Vagina (tissue), 2 donors: ENCODE results near the gene RGS6.

ENCODE experiments used
- POLR2A ChIP-seq, 2 donors: fragments of 450-650 bp; IDR thresholded peaks; one replicate each; pipeline ENCODE4 v1.6.1; 2017; ENCODE audit warnings: antibody characterized with exemption in 2 of 2, mild to moderate bottlenecking in 2 of 2, moderate library complexity in 2 of 2
- POLR2AphosphoS5 ChIP-seq, 2 donors: sonication (generic); formaldehyde crosslinking; IDR thresholded peaks; one replicate each; pipeline ENCODE4 v1.9.0; 2017; ENCODE audit warnings: antibody characterized with exemption in 2 of 2, mild to moderate bottlenecking in 2 of 2, low read depth in 1 of 2; ENCODE audit not compliant: insufficient read depth in 1 of 2
- TF ChIP-seq, protein P1 (sequence below), 3 experiments: fragments of 450-650 bp in 2 of 3; fragments of 200-600 bp in 1 of 3; sonication (generic) in 1 of 3; IDR thresholded peaks; one replicate each; pipeline ENCODE4 v1.5.1; 2017 to 2019; ENCODE audit warnings: antibody characterized with exemption in 3 of 3, mild to moderate bottlenecking in 2 of 3, moderate library complexity in 2 of 3

DNA sequence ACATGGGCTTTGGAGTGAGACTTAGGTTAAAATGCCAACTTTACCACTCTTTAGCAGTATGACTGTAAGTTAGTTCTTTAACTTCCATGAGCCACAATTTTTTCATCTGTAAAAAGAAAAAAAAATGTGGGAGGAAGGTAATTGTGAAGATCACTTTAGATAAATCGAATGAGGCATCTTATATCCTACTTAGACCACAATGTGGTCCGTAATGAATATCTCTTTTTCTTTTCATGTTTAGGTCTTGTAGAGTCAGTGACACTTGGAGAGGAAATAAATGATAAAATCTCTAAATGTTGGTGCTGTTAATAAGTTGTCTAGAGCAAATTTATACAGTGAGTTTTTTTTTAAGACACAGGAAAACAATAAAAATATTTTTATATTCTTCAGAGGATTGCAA lies 34.3 kb downstream of the RGS6 start:
- TF ChIP-seq, protein P1, sequence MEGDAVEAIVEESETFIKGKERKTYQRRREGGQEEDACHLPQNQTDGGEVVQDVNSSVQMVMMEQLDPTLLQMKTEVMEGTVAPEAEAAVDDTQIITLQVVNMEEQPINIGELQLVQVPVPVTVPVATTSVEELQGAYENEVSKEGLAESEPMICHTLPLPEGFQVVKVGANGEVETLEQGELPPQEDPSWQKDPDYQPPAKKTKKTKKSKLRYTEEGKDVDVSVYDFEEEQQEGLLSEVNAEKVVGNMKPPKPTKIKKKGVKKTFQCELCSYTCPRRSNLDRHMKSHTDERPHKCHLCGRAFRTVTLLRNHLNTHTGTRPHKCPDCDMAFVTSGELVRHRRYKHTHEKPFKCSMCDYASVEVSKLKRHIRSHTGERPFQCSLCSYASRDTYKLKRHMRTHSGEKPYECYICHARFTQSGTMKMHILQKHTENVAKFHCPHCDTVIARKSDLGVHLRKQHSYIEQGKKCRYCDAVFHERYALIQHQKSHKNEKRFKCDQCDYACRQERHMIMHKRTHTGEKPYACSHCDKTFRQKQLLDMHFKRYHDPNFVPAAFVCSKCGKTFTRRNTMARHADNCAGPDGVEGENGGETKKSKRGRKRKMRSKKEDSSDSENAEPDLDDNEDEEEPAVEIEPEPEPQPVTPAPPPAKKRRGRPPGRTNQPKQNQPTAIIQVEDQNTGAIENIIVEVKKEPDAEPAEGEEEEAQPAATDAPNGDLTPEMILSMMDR (IDR thresholded peaks at IDR 0.05), result no peak
- no peak for TF ChIP-seq POLR2AphosphoS5 (IDR thresholded peaks at IDR 0.05; ENCODE audit: insufficient read depth in 1 of 2, low read depth in 1 of 2)
- no peak for TF ChIP-seq POLR2A (IDR thresholded peaks at IDR 0.05)
